Kidney (tissue), 14 donors: ENCODE results near the gene FGF12. TPM values are rescaled to one million over a fixed set of nuclear protein-coding genes. Genes with fewer than 3 reads are reported as not detected.

Experiments used
- DNase-seq, 5 donors: peaks; one replicate each; pipeline ENCODE4 v3.0.0-alpha.2; 2013 to 2020
- FAIRE-seq: peaks from 2 replicates; lab custom pipeline; 2012; peaks lifted over from hg19 to GRCh38; lab: Jason Lieb, UNC
- H3K27ac ChIP-seq, 2 donors: one replicate each; pipeline ENCODE4 v1.7.0; 2013; ENCODE audit warnings: low read depth in 2 of 2, low read length in 2 of 2, inconsistent platforms in 1 of 2
- H3K27me3 ChIP-seq: one replicate; pipeline ENCODE4 v1.7.1; 2013; ENCODE audit warnings: low read length, inconsistent platforms; ENCODE audit not compliant: control insufficient read depth, insufficient read depth
- H3K36me3 ChIP-seq, 3 donors: one replicate each; pipeline versions ENCODE4 v1.7.0 to v1.7.1; 2013; ENCODE audit warnings: low read length in 3 of 3, control low read depth in 1 of 3, inconsistent platforms in 1 of 3; ENCODE audit not compliant: insufficient read depth in 3 of 3, control insufficient read depth in 2 of 3
- H3K4me1 ChIP-seq, 3 donors: one replicate each; pipeline versions ENCODE4 v1.7.0 to v1.7.1; 2013; ENCODE audit warnings: low read length in 3 of 3, inconsistent platforms in 1 of 3, low read depth in 1 of 3; ENCODE audit not compliant: control insufficient read depth in 2 of 3, insufficient read depth in 2 of 3
- H3K4me3 ChIP-seq, 3 donors: one replicate each; pipeline versions ENCODE4 v1.7.0 to v1.8.1; 2013; ENCODE audit warnings: low read length in 3 of 3, control low read depth in 1 of 3, inconsistent platforms in 1 of 3
- H3K9ac ChIP-seq, 3 donors: one replicate each; pipeline versions ENCODE4 v1.7.0 to v1.7.1; 2013; ENCODE audit warnings: low read length in 3 of 3, control low read depth in 1 of 3, inconsistent platforms in 1 of 3
- H3K9me3 ChIP-seq, 3 donors: one replicate each; pipeline versions ENCODE4 v1.7.0 to v1.7.1; 2013; ENCODE audit warnings: low read length in 3 of 3, control low read depth in 1 of 3, inconsistent platforms in 1 of 3; ENCODE audit not compliant: control insufficient read depth in 2 of 3, insufficient read depth in 1 of 3
- intact Hi-C: fragments of 100-400 bp; cut with DNase I; formaldehyde crosslinking; loops from one replicate; pipeline ENCODE4 v1.11.1; 2022
- polyA plus RNA-seq: library from polyadenylated mRNA; stranded (reverse); fragments of 350-450 nt; fragmentation: Illumina TruSeq; extraction: RNeasy Lipid Tissue Mini Kit (QIAGEN cat#74804); gene quantifications from one replicate; pipeline ENCODE4 v1.2.3, GENCODE V29; 2014; ENCODE audit warnings: low read depth, low replicate concordance; ENCODE audit not compliant: insufficient read depth
- total RNA-seq: library from RNA; stranded (reverse); fragmentation: NEBNext Ultra II Directional; extraction: Animal tissue kit (Norgen Biotek cat#: 25700); gene quantifications from one replicate; pipeline ENCODE4 v1.2.1, GENCODE V29; 2021
- TF ChIP-seq, protein P1 (sequence below): IDR thresholded peaks from 3 replicates; pipeline ENCODE4 v1.5.1; 2012; ENCODE audit warnings: mild to moderate bottlenecking, moderate library complexity, borderline replicate concordance; ENCODE audit not compliant: insufficient read depth; ENCODE audit errors: extremely low read depth
- donor health status: control.
- donor health status: control.
- donor health status: control.
- donor health status: control.
- donor health status: control.
- donor health status: DM: yes; HTN: yes; CAD: no.
- donor health status: Normal renal cell carcinoma (clear cell type).

FGF12 gene
- total and polyA plus RNA-seq, 2 donors from 2014 or later: 1.8 to 3.7 TPM

DNA sequence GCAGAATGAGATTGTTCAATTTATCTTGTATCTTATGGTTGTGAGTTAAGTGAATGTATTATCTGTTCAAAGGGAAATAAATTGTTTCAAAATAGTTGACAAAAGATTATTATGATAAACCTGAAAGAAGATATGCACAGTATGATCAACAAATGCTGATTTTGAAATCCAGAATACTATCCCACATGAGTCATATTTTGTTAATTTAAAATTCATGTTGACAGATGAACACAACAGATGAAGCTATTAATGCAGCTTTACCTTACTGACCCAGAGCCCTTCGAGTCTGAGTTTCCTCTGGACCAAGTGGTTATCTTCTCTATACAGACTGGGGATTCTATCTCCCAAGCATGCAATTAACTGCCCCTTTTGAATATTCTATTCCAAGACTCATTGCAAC lies 482.8 kb downstream of the FGF12 start:
- H3K27me3 ChIP-seq: no peaks in the 10 kb centered on the region
- no peak for FAIRE-seq
- no peak overlapping the region for H3K9ac ChIP-seq
- intact Hi-C loops: no loop called here
- H3K27ac ChIP-seq: no peak overlapping the region
- no peaks in the 10 kb centered on the region for H3K36me3 ChIP-seq
- TF ChIP-seq, protein P1, sequence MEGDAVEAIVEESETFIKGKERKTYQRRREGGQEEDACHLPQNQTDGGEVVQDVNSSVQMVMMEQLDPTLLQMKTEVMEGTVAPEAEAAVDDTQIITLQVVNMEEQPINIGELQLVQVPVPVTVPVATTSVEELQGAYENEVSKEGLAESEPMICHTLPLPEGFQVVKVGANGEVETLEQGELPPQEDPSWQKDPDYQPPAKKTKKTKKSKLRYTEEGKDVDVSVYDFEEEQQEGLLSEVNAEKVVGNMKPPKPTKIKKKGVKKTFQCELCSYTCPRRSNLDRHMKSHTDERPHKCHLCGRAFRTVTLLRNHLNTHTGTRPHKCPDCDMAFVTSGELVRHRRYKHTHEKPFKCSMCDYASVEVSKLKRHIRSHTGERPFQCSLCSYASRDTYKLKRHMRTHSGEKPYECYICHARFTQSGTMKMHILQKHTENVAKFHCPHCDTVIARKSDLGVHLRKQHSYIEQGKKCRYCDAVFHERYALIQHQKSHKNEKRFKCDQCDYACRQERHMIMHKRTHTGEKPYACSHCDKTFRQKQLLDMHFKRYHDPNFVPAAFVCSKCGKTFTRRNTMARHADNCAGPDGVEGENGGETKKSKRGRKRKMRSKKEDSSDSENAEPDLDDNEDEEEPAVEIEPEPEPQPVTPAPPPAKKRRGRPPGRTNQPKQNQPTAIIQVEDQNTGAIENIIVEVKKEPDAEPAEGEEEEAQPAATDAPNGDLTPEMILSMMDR: no peak
- H3K9me3 ChIP-seq: no peaks in the 10 kb centered on the region
- DNase-seq: no peak
- H3K4me1 ChIP-seq: no peaks in the 10 kb centered on the region
- no peak overlapping the region for H3K4me3 ChIP-seq

DNA sequence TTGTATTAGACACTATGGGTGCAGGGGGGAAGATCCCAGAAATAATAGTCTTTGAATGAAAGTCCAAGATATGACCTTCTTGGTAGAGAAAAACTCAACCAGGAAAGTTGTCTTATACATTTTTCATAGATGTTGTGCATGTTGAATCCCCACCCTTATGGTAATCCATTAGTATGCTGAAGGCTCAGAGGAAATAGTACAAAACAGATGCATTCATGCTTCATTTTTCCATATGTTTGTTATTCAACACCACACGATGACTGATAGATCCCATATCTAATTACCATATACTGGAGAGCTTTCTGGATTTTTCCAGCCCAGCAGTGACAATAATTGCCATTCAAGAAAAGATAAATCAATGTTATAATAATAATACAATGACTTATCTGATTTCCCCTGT lies 487.4 kb downstream of the FGF12 start:
- intact Hi-C loops: no loop called here
- FAIRE-seq (no peak), DNase-seq (no peak)
- Histone ChIP-seq H3K27ac (no peak overlapping the region), H3K9ac (no peak overlapping the region), H3K9me3 (no peaks in the 10 kb centered on the region), H3K27me3 (no peaks in the 10 kb centered on the region), H3K4me3 (no peak overlapping the region), H3K36me3 (no peaks in the 10 kb centered on the region), H3K4me1 (no peaks in the 10 kb centered on the region)
- TF ChIP-seq, protein P1: no peak

DNA sequence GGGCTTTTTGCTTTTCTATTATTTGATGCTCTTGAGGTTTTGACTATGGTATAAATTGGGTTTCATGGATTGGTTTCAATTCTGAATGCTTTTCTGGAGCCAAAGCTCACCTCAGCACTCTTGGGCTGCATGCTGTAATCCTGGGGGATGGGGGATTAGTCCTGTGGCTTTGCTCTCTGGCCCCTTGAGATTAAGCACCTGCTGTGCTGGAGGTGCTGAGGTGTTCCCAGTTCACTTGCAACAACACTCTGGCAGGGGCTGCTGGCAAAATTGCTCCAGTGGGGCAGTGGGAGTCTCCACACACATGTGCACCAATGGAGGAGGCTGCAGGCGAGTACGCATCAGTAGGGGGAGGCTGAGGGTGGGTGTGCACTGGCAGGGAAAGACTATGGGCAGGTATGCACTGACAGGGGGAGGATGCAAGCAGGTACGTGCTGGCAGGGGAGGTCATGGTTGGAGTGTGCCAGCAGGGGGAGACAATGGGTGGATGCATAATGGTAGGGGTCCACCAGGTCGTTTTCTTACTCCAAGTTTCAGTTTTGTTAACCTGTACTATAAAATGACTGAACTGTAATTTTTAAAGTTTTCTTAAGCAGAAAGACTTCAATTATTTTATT lies 489.2 kb downstream of the FGF12 start:
- H3K4me3 ChIP-seq: no peak overlapping the region
- H3K36me3 ChIP-seq: no peaks in the 10 kb centered on the region
- FAIRE-seq (no peak), DNase-seq (no peak)
- no peaks in the 10 kb centered on the region for H3K9me3 ChIP-seq
- H3K9ac ChIP-seq: no peak overlapping the region
- H3K4me1 ChIP-seq: no peaks in the 10 kb centered on the region
- H3K27me3 ChIP-seq: no peaks in the 10 kb centered on the region
- H3K27ac ChIP-seq: no peak overlapping the region
- intact Hi-C loops: no loop called here
- TF ChIP-seq, protein P1: no peak

DNA sequence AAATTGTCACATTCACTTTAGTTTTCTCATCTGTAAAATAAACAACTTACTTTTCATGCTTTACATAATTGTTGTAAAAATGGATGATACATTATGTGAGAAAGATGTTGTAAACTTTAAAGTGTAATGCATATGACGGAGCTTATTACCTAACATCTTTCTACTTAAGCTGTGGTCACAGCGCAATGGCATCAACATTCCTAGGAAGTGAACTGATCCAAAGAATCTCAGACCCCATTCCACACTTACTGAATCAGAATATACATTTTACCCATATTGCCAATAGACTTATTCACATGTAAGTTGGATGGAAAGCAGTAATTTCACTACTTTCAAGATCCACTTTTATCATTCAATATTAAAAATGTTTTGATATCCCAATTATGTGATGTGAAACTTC lies 497.5 kb downstream of the FGF12 start:
- Histone ChIP-seq H3K9ac (no peak overlapping the region), H3K4me3 (no peak overlapping the region), H3K9me3 (no peaks in the 10 kb centered on the region), H3K4me1 (no peaks in the 10 kb centered on the region), H3K27ac (no peak overlapping the region), H3K27me3 (no peaks in the 10 kb centered on the region), H3K36me3 (no peaks in the 10 kb centered on the region)
- DNase-seq (no peak), FAIRE-seq (no peak)
- TF ChIP-seq, protein P1: no peak
- intact Hi-C loops: no loop called here
